ENCODE results near the gene SORCS2. TPM values are rescaled to one million over a fixed set of nuclear protein-coding genes. Genes with fewer than 3 reads are reported as not detected.

The SORCS2 gene
- total RNA-seq, 1 donor from 2014 or later = 7.2 TPM

DNA sequence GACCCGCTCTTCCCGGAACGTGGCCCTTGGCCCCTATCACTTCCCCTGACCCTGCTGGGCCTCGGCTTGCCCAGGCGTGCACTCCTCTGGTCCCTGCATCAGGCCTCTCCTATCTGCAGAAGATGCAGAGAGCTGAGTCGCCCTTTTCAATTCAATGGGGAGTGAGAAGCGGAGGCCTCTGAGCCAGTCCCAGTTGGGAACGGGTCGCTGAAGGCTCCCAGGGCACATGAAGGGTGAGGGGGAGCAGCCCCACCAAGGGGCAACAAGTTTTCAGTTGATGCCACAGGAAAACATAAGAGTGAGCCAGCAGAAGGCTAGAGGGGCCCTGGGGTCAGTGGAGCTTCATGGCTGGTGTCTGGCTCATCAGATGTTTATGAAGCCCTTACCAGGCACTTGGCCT is 225.3 kb downstream of the SORCS2 start:
- Histone ChIP-seq H3K36me3 (no peaks in the 10 kb centered on the region), H3K4me1 (no peaks in the 10 kb centered on the region), H3K27me3 (no peaks in the 10 kb centered on the region), H3K9me3 (no peaks in the 10 kb centered on the region), H3K4me3 (no peak overlapping the region), H3K27ac (no peak overlapping the region)
- intact Hi-C loops (cut with DNase I) = no loop called here
- DNase-seq (peak; percentile 29), ATAC-seq (no peak)
- TF ChIP-seq, protein P1, sequence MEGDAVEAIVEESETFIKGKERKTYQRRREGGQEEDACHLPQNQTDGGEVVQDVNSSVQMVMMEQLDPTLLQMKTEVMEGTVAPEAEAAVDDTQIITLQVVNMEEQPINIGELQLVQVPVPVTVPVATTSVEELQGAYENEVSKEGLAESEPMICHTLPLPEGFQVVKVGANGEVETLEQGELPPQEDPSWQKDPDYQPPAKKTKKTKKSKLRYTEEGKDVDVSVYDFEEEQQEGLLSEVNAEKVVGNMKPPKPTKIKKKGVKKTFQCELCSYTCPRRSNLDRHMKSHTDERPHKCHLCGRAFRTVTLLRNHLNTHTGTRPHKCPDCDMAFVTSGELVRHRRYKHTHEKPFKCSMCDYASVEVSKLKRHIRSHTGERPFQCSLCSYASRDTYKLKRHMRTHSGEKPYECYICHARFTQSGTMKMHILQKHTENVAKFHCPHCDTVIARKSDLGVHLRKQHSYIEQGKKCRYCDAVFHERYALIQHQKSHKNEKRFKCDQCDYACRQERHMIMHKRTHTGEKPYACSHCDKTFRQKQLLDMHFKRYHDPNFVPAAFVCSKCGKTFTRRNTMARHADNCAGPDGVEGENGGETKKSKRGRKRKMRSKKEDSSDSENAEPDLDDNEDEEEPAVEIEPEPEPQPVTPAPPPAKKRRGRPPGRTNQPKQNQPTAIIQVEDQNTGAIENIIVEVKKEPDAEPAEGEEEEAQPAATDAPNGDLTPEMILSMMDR (IDR thresholded peaks at IDR 0.05) = no peak

DNA sequence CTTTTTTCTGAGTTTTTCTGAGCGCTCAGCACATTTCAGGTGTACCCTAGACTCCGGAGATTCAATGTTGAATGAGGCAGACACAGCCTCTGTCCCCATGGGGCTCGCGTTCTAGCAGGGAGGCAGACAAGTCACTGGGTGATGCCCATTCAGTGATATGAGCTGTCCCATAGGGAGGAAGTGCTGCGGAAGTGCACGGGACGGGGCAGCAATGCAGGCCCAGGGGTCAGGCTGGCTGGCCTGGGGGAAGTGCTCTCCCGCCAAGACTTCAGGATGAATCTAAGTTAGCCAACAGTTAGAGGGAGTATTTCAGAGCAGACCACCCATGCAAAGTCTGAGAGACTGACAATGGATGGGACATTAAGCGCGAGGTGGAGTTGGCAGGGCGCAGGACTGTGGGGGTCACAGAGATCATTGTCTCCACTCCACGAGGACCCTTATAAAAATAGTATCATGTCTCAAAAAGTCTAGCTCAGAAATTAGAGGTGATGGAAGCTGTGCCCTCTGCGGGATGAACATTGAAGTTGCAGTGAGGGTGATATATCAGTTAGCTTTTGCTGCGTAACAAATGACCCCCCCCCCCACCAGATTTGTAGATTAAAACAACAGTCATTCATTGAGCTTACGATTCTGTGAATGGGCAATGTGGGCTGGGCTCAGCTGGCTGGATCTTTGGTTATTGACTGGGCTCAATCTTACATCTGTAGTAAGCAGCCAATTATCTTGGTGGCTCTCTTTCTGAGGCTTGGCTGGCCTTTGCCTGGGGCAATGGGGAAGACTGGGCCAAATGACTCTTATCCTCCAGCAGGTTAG is 226.0 kb downstream of the SORCS2 start:
- DNase-seq = peak; percentile 35

DNA sequence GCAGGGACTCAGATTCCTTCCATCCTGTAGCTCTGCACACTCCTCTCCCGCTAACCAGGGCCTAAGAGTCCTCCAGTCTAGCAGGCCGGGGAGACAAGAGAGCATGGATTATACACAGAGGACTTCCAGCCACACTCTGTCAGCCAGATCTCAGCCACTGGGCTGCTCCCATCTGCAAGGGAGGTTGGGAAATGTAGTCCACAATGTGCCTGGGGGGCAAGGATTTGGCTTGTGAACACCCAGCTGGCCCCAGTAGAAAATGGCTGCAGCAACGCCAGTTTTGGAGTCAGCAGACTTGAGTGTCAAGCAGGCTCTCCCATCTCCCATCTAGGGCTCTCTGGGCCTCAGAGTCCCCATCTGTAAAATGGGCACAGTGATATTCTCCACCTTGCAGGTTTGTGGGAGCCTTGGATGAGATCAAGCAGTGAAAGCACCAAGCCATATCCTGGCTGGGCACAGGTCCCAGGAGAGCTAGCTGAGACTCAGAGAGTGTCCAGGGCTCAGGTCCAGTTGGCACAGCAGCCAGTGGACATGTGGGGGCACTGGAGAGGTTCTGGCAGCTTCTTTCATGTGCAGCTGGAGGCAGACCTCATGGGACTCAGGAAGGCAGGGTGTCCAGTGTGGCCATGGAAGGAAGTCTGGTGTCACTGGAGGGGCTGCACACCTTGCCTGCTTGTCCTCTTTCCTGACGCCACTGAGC is 227.8 kb downstream of the SORCS2 start:
- ATAC-seq = no peak
- Histone ChIP-seq H3K27me3 (no peaks in the 10 kb centered on the region), H3K9me3 (no peaks in the 10 kb centered on the region), H3K36me3 (no peaks in the 10 kb centered on the region), H3K4me1 (no peaks in the 10 kb centered on the region), H3K27ac (no peak overlapping the region), H3K4me3 (no peak overlapping the region)
- intact Hi-C loops (cut with DNase I) = no loop called here
- no peak for DNase-seq
- TF ChIP-seq, protein P1 (IDR thresholded peaks at IDR 0.05) = no peak

More for the DNA sequence above, 226.0 kb downstream of the SORCS2 start:
- Histone ChIP-seq H3K27me3 (no peaks in the 10 kb centered on the region), H3K4me1 (no peaks in the 10 kb centered on the region), H3K9me3 (no peaks in the 10 kb centered on the region), H3K27ac (no peak overlapping the region), H3K4me3 (no peak overlapping the region), H3K36me3 (no peaks in the 10 kb centered on the region)
- TF ChIP-seq, protein P1 (IDR thresholded peaks at IDR 0.05) = no peak
- intact Hi-C loops (cut with DNase I) = no loop called here
- ATAC-seq = no peak

DNA sequence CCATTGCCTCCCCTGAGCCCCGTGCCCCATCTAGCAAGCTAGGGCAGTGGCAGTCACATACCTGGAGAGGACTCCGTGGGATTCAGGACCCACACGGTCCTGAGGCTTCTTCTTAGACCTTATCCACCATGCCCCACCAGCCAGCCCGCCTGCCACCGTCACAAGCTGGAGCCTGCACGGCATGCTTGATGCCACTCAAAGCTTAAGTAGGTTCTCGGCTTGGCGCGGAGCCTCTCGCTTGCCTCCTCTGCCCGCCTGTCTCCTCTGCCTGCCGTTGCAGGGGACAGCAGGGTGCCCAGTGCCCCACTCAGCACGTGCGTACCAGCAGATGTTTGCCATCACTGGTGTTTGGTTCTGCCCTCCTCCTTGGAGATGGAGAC is 228.3 kb downstream of the SORCS2 start:
- Histone ChIP-seq H3K4me3 (no peak overlapping the region), H3K27me3 (no peaks in the 10 kb centered on the region), H3K27ac (no peak overlapping the region), H3K4me1 (no peaks in the 10 kb centered on the region), H3K9me3 (no peaks in the 10 kb centered on the region), H3K36me3 (no peaks in the 10 kb centered on the region)
- TF ChIP-seq, protein P1 (IDR thresholded peaks at IDR 0.05) = no peak
- intact Hi-C loops (cut with DNase I) = no loop called here
- DNase-seq = peak; percentile 80
- peak; percentile 71 for ATAC-seq

DNA sequence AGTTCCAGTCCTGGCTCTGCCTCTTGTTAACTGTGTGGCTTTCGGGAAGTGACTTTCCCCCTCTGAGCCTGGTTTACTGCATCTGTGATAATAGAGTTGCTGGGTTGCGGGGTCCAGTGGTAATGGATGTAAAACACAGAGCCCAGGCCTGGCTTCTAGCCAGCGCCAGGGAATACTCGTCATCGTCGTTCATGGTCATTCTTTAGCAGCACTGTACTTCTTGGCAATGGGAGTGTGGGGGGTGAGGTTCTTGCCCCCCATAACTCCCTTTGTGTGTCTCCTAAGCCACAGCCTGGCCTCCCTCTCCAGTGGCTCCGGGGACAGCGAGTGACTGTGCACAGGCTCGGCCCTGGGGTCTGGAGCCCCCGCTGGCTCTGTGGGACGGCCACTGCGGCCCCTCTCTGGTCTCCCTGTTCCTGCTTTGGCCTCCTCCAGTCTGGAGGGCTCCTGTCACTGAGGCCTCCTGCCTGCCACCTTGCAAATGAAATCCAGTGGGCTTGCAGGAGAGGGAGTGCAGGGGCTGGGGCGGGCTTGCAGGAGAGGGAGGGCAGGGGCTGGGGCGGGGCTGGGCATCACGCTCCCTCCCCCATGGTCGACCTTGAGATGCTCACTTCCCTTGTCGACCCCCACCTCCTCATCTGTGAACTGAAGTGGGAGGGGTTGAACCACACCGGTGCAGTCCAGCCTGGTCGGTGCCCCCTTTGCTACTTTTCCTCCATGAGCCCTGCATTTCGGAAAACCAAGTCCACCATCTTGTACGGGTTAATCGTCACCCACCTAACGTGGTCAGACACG is 229.2 kb downstream of the SORCS2 start:
- H3K4me1 ChIP-seq = no peaks in the 10 kb centered on the region
- H3K36me3 ChIP-seq = no peaks in the 10 kb centered on the region
- no peak overlapping the region for H3K4me3 ChIP-seq
- DNase-seq (peak; percentile 49), ATAC-seq (no peak)
- H3K9me3 ChIP-seq = no peaks in the 10 kb centered on the region
- H3K27ac ChIP-seq = no peak overlapping the region
- intact Hi-C loops (cut with DNase I) = no loop called here
- TF ChIP-seq, protein P1 (IDR thresholded peaks at IDR 0.05) = no peak
- H3K27me3 ChIP-seq = no peaks in the 10 kb centered on the region
